Stimulated activated CD4-positive, alpha-beta T cell treated with anti-CD3 and anti-CD28 coated beads, TNF-alpha, amount 100 ng/mL, for 1 hour (primary cell): ENCODE measurements around the gene RTN4.

Source experiments
- DNase-seq, 3 donors: peaks; one replicate each; pipeline ENCODE4 v3.0.0-alpha.2; 2020; ENCODE audit warnings: low read depth in 3 of 3, low spot score in 1 of 3

RTN4 gene

GRCh38 chr2:55038428-55038827 lies 11.8 kb downstream of the RTN4 start:
- DNase-seq = no peak

GRCh38 chr2:55035716-55036115 lies 14.5 kb downstream of the RTN4 start:
- no peak for DNase-seq

- DNase-seq = no peak
These were observed 16.3 kb downstream of the RTN4 start for GRCh38 chr2:55033921-55034320.

GRCh38 chr2:55033076-55033742 lies 17.0 kb downstream of the RTN4 start:
- DNase-seq = no peak

- no peak for DNase-seq
These were observed 18.7 kb downstream of the RTN4 start for GRCh38 chr2:55031505-55031904.

- no peak for DNase-seq
These were observed 19.5 kb downstream of the RTN4 start for GRCh38 chr2:55030766-55031165.

GRCh38 chr2:55029098-55029497 lies 21.2 kb downstream of the RTN4 start:
- no peak for DNase-seq

- no peak for DNase-seq
These were observed 23.0 kb downstream of the RTN4 start for GRCh38 chr2:55027226-55027625.

GRCh38 chr2:55026202-55026601 lies 24.0 kb downstream of the RTN4 start:
- DNase-seq = no peak

GRCh38 chr2:55025627-55026026 lies 24.6 kb downstream of the RTN4 start:
- DNase-seq = no peak

GRCh38 chr2:55025082-55025481 lies 25.2 kb downstream of the RTN4 start:
- no peak for DNase-seq

- no peak for DNase-seq
These were observed 27.8 kb downstream of the RTN4 start for GRCh38 chr2:55022476-55022875.

GRCh38 chr2:55019526-55020258 lies 30.6 kb downstream of the RTN4 start:
- no peak for DNase-seq

GRCh38 chr2:55018619-55019018 lies 31.6 kb downstream of the RTN4 start:
- no peak for DNase-seq

- no peak for DNase-seq
These were observed 32.4 kb downstream of the RTN4 start for GRCh38 chr2:55017880-55018279.

GRCh38 chr2:55017428-55017827 lies 32.8 kb downstream of the RTN4 start:
- no peak for DNase-seq

GRCh38 chr2:55014962-55015939 lies 35.0 kb downstream of the RTN4 start:
- no peak for DNase-seq

- DNase-seq = no peak
These were observed 36.3 kb downstream of the RTN4 start for GRCh38 chr2:55013936-55014335.

GRCh38 chr2:55012672-55013484 lies 37.4 kb downstream of the RTN4 start:
- no peak for DNase-seq

- no peak for DNase-seq
These were observed 38.2 kb downstream of the RTN4 start for GRCh38 chr2:55011831-55012671.
